Left lung (tissue), 10 donors: ENCODE results near the gene CHCHD6. TPM values are rescaled to one million over a fixed set of nuclear protein-coding genes. Genes with fewer than 3 reads are reported as not detected.

ENCODE experiments used
- ATAC-seq: fragments of 200-7000 bp; cut with Tn5 transposase; one replicate; pipeline ENCODE4 v1.9.1; 2020; ENCODE audit warnings: moderate library complexity
- DNase-seq, 4 donors: peaks; one replicate each; pipeline ENCODE4 v3.0.0-alpha.2; 2013 to 2020
- H3K27ac ChIP-seq, 2 donors: fragments of 200-600 bp; sonication (generic) in 1 of 2; one replicate each; pipeline versions ENCODE4 v1.5.0 to v1.8.0; 2020 to 2021
- H3K27me3 ChIP-seq, 2 donors: fragments of 200-600 bp; sonication (generic) in 1 of 2; one replicate each; pipeline versions ENCODE4 v1.5.0 to v1.8.0; 2020 to 2021
- H3K36me3 ChIP-seq, 2 donors: fragments of 200-600 bp; sonication (generic) in 1 of 2; one replicate each; pipeline versions ENCODE4 v1.5.0 to v1.8.0; 2020 to 2021
- H3K4me1 ChIP-seq, 2 donors: fragments of 200-600 bp; one replicate each; pipeline ENCODE4 v1.8.0; 2021
- H3K4me3 ChIP-seq, 2 donors: fragments of 200-600 bp; sonication (generic) in 1 of 2; one replicate each; pipeline versions ENCODE4 v1.5.0 to v1.8.0; 2020 to 2021; ENCODE audit warnings: mild to moderate bottlenecking in 1 of 2
- H3K9me3 ChIP-seq, 2 donors: fragments of 200-600 bp; sonication (generic) in 1 of 2; one replicate each; pipeline versions ENCODE4 v1.5.0 to v1.8.0; 2020 to 2021
- intact Hi-C, 2 donors: fragments of 100-400 bp; cut with DNase I; formaldehyde crosslinking; loops; one replicate each; pipeline versions ENCODE4 v1.11.2 to v1.14.2; 2022
- polyA plus RNA-seq, 6 donors: library from polyadenylated mRNA; unstranded; fragments of 120-200 nt; gene quantifications; one replicate each; pipeline ENCODE4 v1.2.1, GENCODE V29; 2013; ENCODE audit not compliant: insufficient read length in 6 of 6
- total RNA-seq, 2 donors: library from RNA; stranded (reverse); fragmentation: NEBNext Ultra II Directional; extraction: Animal tissue kit (Norgen Biotek cat#: 25700); gene quantifications; one replicate each; pipeline ENCODE4 v1.2.1, GENCODE V29; 2021
- TF ChIP-seq, protein P1 (sequence below), 2 donors: fragments of 200-600 bp; sonication (generic) in 1 of 2; IDR thresholded peaks; one replicate each; pipeline versions ENCODE4 v1.5.0 to v1.8.0; 2021; ENCODE audit warnings: antibody characterized with exemption in 2 of 2
- donor health status: DM: no; HTN: yes; CAD: no.
- donor health status: DM: no; HTN: no; CAD: no.

The CHCHD6 gene
- total and polyA plus RNA-seq, 8 donors, result 11.8 to 21.1 (median 18.4) TPM

DNA sequence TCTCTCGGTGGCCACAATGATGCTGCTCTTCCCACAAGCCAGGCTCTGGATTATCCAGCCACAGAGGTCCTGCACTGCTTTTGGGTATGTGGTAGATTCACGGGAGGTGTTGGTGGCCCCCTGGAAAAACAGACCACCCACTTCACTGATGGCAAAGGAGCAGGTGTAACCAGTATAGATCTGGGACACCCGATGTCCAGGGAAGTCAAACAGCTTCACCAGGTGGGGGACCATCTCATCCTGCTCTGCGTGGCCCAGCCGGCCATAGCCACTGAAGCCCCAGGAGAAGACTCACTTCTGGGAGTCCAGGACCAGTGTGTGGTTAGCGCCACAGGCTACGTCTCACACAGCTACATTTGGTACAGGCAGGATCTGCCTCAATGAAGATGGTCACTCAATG is 62.6 kb downstream of the CHCHD6 start:
- H3K27ac ChIP-seq, result no peak overlapping the region
- no peak for DNase-seq
- H3K9me3 ChIP-seq, result no peaks in the 10 kb centered on the region
- no peaks in the 10 kb centered on the region for H3K4me1 ChIP-seq
- H3K4me3 ChIP-seq, result no peak overlapping the region
- no peaks in the 10 kb centered on the region for H3K36me3 ChIP-seq
- H3K27me3 ChIP-seq, result no peaks in the 10 kb centered on the region
- intact Hi-C loops, result no loop called here
- ATAC-seq, result no peak
- TF ChIP-seq, protein P1, sequence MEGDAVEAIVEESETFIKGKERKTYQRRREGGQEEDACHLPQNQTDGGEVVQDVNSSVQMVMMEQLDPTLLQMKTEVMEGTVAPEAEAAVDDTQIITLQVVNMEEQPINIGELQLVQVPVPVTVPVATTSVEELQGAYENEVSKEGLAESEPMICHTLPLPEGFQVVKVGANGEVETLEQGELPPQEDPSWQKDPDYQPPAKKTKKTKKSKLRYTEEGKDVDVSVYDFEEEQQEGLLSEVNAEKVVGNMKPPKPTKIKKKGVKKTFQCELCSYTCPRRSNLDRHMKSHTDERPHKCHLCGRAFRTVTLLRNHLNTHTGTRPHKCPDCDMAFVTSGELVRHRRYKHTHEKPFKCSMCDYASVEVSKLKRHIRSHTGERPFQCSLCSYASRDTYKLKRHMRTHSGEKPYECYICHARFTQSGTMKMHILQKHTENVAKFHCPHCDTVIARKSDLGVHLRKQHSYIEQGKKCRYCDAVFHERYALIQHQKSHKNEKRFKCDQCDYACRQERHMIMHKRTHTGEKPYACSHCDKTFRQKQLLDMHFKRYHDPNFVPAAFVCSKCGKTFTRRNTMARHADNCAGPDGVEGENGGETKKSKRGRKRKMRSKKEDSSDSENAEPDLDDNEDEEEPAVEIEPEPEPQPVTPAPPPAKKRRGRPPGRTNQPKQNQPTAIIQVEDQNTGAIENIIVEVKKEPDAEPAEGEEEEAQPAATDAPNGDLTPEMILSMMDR (IDR thresholded peaks at IDR 0.05), result no peak

GRCh38 chr3:126768903-126769302 is 64.9 kb downstream of the CHCHD6 start:
- no peak for ATAC-seq

DNA sequence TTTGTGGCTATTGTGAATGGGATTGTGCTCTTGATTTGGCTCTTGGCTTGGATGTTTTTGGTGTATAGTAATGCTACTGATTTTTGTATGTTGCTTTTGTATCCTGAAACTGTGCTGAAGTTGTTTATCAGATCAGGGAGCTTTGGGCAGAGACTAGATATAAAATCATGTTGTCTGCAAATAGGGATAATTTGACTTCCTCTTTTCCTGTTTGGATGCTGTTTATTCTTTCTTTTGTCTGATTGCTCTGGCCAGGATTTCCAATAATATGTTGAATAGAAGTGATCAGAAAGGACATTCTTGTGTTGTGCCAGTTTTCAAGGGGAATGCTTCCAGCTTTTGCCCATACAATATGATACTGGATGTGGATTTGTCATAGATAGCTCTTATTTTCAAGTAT is 66.1 kb downstream of the CHCHD6 start:
- Histone ChIP-seq H3K27me3 (no peaks in the 10 kb centered on the region), H3K9me3 (no peaks in the 10 kb centered on the region), H3K36me3 (no peaks in the 10 kb centered on the region), H3K4me1 (no peaks in the 10 kb centered on the region), H3K4me3 (no peak overlapping the region), H3K27ac (no peak overlapping the region)
- TF ChIP-seq, protein P1 (IDR thresholded peaks at IDR 0.05), result no peak
- intact Hi-C loops, result no loop called here
- ATAC-seq, result no peak
- no peak for DNase-seq

More at GRCh38 chr3:126768903-126769302, 64.9 kb downstream of the CHCHD6 start:
- intact Hi-C loops, result no loop called here
- Histone ChIP-seq H3K36me3 (no peaks in the 10 kb centered on the region), H3K4me3 (no peak overlapping the region), H3K4me1 (no peaks in the 10 kb centered on the region), H3K9me3 (no peaks in the 10 kb centered on the region), H3K27me3 (no peaks in the 10 kb centered on the region), H3K27ac (no peak overlapping the region)
- DNase-seq, result no peak
- TF ChIP-seq, protein P1 (IDR thresholded peaks at IDR 0.05), result no peak

DNA sequence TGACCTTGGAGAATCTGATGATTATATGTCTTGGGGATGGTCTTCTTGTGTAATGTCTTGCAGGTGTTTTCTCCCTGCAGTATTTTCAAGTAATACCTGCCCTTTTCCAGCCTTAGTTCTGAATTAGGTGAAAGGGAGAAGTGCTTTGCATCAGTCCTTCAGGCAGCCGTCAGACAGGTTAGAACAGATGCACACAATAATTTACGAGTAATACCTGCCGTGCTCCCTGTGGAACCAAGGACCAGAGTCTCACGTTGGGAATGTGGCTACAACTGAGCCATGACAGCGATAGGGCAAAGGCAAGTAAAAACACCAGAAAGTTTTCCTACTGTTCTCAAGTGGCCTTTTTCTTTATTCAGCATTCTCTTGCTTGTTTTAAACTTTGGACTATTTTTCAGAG is 69.1 kb downstream of the CHCHD6 start:
- Histone ChIP-seq H3K4me1 (no peaks in the 10 kb centered on the region), H3K27me3 (no peaks in the 10 kb centered on the region), H3K27ac (no peak overlapping the region), H3K36me3 (no peaks in the 10 kb centered on the region), H3K9me3 (no peaks in the 10 kb centered on the region), H3K4me3 (no peak overlapping the region)
- ATAC-seq, result no peak
- intact Hi-C loops, result no loop called here
- TF ChIP-seq, protein P1 (IDR thresholded peaks at IDR 0.05), result no peak
- no peak for DNase-seq

- Histone ChIP-seq H3K4me1 (no peaks in the 10 kb centered on the region), H3K27me3 (no peaks in the 10 kb centered on the region), H3K4me3 (no peak overlapping the region), H3K36me3 (no peaks in the 10 kb centered on the region), H3K9me3 (no peaks in the 10 kb centered on the region), H3K27ac (no peak overlapping the region)
- ATAC-seq (no peak), DNase-seq (no peak)
- TF ChIP-seq, protein P1 (IDR thresholded peaks at IDR 0.05), result no peak
- intact Hi-C loops, result no loop called here
Observed at GRCh38 chr3:126773783-126774182, 69.7 kb downstream of the CHCHD6 start.
